ENCODE data around the gene TKTL1. TPM values are rescaled to one million over a fixed set of nuclear protein-coding genes. Genes with fewer than 3 reads are reported as not detected.

The TKTL1 gene
- total RNA-seq, 1 donor from 2014 or later: not detected

GRCh38 chrX:154309041-154309775, 13.6 kb downstream of the TKTL1 start:
- H3K27ac Mint-ChIP-seq (ENCODE audit: unreplicated experiment): no peak overlapping the region
- no peaks in the 10 kb centered on the region for H3K36me3 Mint-ChIP-seq (ENCODE audit: unreplicated experiment)
- H3K27me3 Mint-ChIP-seq (ENCODE audit: unreplicated experiment): no peaks in the 10 kb centered on the region
- no peak for TF ChIP-seq CTCF (IDR thresholded peaks at IDR 0.05)
- peaks cover 5% of the 10 kb centered on the region for H3K9me3 Mint-ChIP-seq (ENCODE audit: unreplicated experiment)
- H3K4me1 Mint-ChIP-seq (ENCODE audit: unreplicated experiment): no peaks in the 10 kb centered on the region
- H3K4me3 Mint-ChIP-seq (ENCODE audit: unreplicated experiment): no peak overlapping the region
- no peak for DNase-seq (ENCODE audit: extremely low spot score, unreplicated experiment)

GRCh38 chrX:154310616-154311536, 15.3 kb downstream of the TKTL1 start:
- Mint-ChIP-seq H3K4me1 (ENCODE audit: unreplicated experiment) (no peaks in the 10 kb centered on the region), H3K27ac (ENCODE audit: unreplicated experiment) (no peak overlapping the region), H3K4me3 (ENCODE audit: unreplicated experiment) (no peak overlapping the region), H3K9me3 (ENCODE audit: unreplicated experiment) (peaks cover 5% of the 10 kb centered on the region), H3K36me3 (ENCODE audit: unreplicated experiment) (no peaks in the 10 kb centered on the region), H3K27me3 (ENCODE audit: unreplicated experiment) (peaks cover 2% of the 10 kb centered on the region)
- no peak for DNase-seq (ENCODE audit: extremely low spot score, unreplicated experiment)
- TF ChIP-seq CTCF (IDR thresholded peaks at IDR 0.05): no peak

GRCh38 chrX:154312116-154312515, 16.5 kb downstream of the TKTL1 start:
- no peak for DNase-seq (ENCODE audit: extremely low spot score, unreplicated experiment)
- H3K4me1 Mint-ChIP-seq (ENCODE audit: unreplicated experiment): no peaks in the 10 kb centered on the region
- H3K4me3 Mint-ChIP-seq (ENCODE audit: unreplicated experiment): no peak overlapping the region
- H3K27me3 Mint-ChIP-seq (ENCODE audit: unreplicated experiment): peaks cover 2% of the 10 kb centered on the region
- no peak overlapping the region for H3K27ac Mint-ChIP-seq (ENCODE audit: unreplicated experiment)
- no peaks in the 10 kb centered on the region for H3K36me3 Mint-ChIP-seq (ENCODE audit: unreplicated experiment)
- no peak for TF ChIP-seq CTCF (IDR thresholded peaks at IDR 0.05)
- peaks cover 5% of the 10 kb centered on the region for H3K9me3 Mint-ChIP-seq (ENCODE audit: unreplicated experiment)

GRCh38 chrX:154313147-154313546, 17.6 kb downstream of the TKTL1 start:
- Mint-ChIP-seq H3K4me1 (ENCODE audit: unreplicated experiment) (no peaks in the 10 kb centered on the region), H3K27ac (ENCODE audit: unreplicated experiment) (no peak overlapping the region), H3K27me3 (ENCODE audit: unreplicated experiment) (peaks cover 2% of the 10 kb centered on the region), H3K9me3 (ENCODE audit: unreplicated experiment) (no peaks in the 10 kb centered on the region), H3K4me3 (ENCODE audit: unreplicated experiment) (no peak overlapping the region), H3K36me3 (ENCODE audit: unreplicated experiment) (no peaks in the 10 kb centered on the region)
- DNase-seq (ENCODE audit: extremely low spot score, unreplicated experiment): no peak
- no peak for TF ChIP-seq CTCF (IDR thresholded peaks at IDR 0.05)

- Mint-ChIP-seq H3K4me3 (ENCODE audit: unreplicated experiment) (no peak overlapping the region), H3K27ac (ENCODE audit: unreplicated experiment) (no peak overlapping the region), H3K27me3 (ENCODE audit: unreplicated experiment) (peaks cover 18% of the 10 kb centered on the region), H3K36me3 (ENCODE audit: unreplicated experiment) (no peaks in the 10 kb centered on the region), H3K4me1 (ENCODE audit: unreplicated experiment) (no peaks in the 10 kb centered on the region), H3K9me3 (ENCODE audit: unreplicated experiment) (no peaks in the 10 kb centered on the region)
- no peak for DNase-seq (ENCODE audit: extremely low spot score, unreplicated experiment)
- TF ChIP-seq CTCF (IDR thresholded peaks at IDR 0.05): no peak
Observed at GRCh38 chrX:154315416-154315815, 19.8 kb downstream of the TKTL1 start.

Data from osteocyte (in vitro differentiated cells).